H1 (cell line): Measurements from ENCODE around the gene ACYP2. TPM values are rescaled to one million over a fixed set of nuclear protein-coding genes. Genes with fewer than 3 reads are reported as not detected.

ENCODE experiments used
- CTCF ChIA-PET: fragments of 300-600 bp; sonication (Branson Sonifier 250); formaldehyde crosslinking; loops from one replicate; lab custom pipeline; 2021; ENCODE audit not compliant: partially characterized antibody; lab: Charles Lee
- POLR2A ChIA-PET: fragments of 300-600 bp; sonication (Branson Sonifier 250); formaldehyde crosslinking; loops from one replicate; lab custom pipeline; 2021; ENCODE audit warnings: inconsistent platforms; ENCODE audit not compliant: partially characterized antibody; lab: Charles Lee
- DNase-seq, 2 experiments: peaks; one replicate each; pipeline versions ENCODE4 v3.0.0 to v3.0.0-alpha.2; 2010 to 2022; ENCODE audit warnings: low spot score in 2 of 2, low read depth in 1 of 2, mixed read lengths in 1 of 2
- FAIRE-seq: peaks from 2 replicates; lab custom pipeline; 2011; peaks lifted over from hg19 to GRCh38; lab: Jason Lieb, UNC
- H2AFZ ChIP-seq: 2 replicates; pipeline ENCODE4 v1.8.1; 2012; ENCODE audit warnings: low read length, inconsistent platforms
- H2AK5ac ChIP-seq: 2 replicates; pipeline ENCODE4 v1.6.1; 2013; ENCODE audit warnings: low read depth, low read length
- H2BK120ac ChIP-seq: replicated peaks from 2 replicates; pipeline ENCODE3; 2013; ENCODE audit warnings: low read depth, low read length, inconsistent platforms
- H2BK12ac ChIP-seq: 2 replicates; pipeline ENCODE4 v1.6.1; 2013; ENCODE audit warnings: low read depth, low read length
- H2BK15ac ChIP-seq: 2 replicates; pipeline ENCODE4 v1.6.1; 2013; ENCODE audit warnings: low read length
- H2BK20ac ChIP-seq: 2 replicates; pipeline ENCODE4 v1.6.1; 2013; ENCODE audit warnings: low read length
- H2BK5ac ChIP-seq: 2 replicates; pipeline ENCODE4 v1.6.1; 2013; ENCODE audit warnings: low read depth, low read length
- H3K14ac ChIP-seq: 2 replicates; pipeline ENCODE4 v1.6.1; 2013; ENCODE audit warnings: inconsistent platforms; ENCODE audit not compliant: insufficient read length
- H3K18ac ChIP-seq: 2 replicates; pipeline ENCODE4 v1.6.1; 2013; ENCODE audit warnings: low read length; ENCODE audit errors: extremely low read depth
- H3K23ac ChIP-seq: 2 replicates; pipeline ENCODE4 v1.6.1; 2013; ENCODE audit warnings: inconsistent platforms; ENCODE audit not compliant: insufficient read length
- H3K23me2 ChIP-seq: 2 replicates; pipeline ENCODE4 v1.6.1; 2013; ENCODE audit warnings: low read depth, low read length
- H3K27ac ChIP-seq: 2 replicates; pipeline ENCODE4 v1.6.1; 2011; ENCODE audit warnings: low read depth, low read length, inconsistent platforms
- H3K27me3 ChIP-seq, 4 experiments: replicated peaks in 1 of 4; 1 replicate in 1 of 4; 2 replicates in 3 of 4; pipeline versions ENCODE4 v1.6.1 to v1.8.1; 2011 to 2013; ENCODE audit warnings: low read length in 3 of 4, mild to moderate bottlenecking in 3 of 4, inconsistent platforms in 2 of 4, mixed read lengths in 2 of 4, moderate library complexity in 1 of 4; ENCODE audit not compliant: control insufficient read depth in 3 of 4, insufficient read depth in 3 of 4; ENCODE audit errors: extremely low read depth in 1 of 4
- H3K36me3 ChIP-seq, 4 experiments: 2 replicates each; pipeline versions ENCODE4 v1.6.1 to v1.8.1; 2011 to 2013; ENCODE audit warnings: mild to moderate bottlenecking in 4 of 4, low read length in 3 of 4, moderate library complexity in 2 of 4, control low read depth in 1 of 4, inconsistent platforms in 1 of 4; ENCODE audit not compliant: insufficient read depth in 4 of 4, control insufficient read depth in 2 of 4
- H3K4ac ChIP-seq: replicated peaks from 2 replicates; pipeline ENCODE3; 2013; ENCODE audit warnings: low read length, low read depth, mixed read lengths, inconsistent platforms; ENCODE audit not compliant: insufficient read length
- H3K4me1 ChIP-seq, 4 experiments: replicated peaks in 1 of 4; 1 replicate in 1 of 4; 2 replicates in 3 of 4; pipeline versions ENCODE4 v1.6.1 to v1.8.1; 2011 to 2013; ENCODE audit warnings: low read length in 3 of 4, inconsistent platforms in 2 of 4, mixed read lengths in 1 of 4; ENCODE audit not compliant: insufficient read depth in 4 of 4, control insufficient read depth in 3 of 4
- H3K4me2 ChIP-seq, 2 experiments: 2 replicates each; pipeline versions ENCODE4 v1.6.1 to v1.8.1; 2011 to 2013; ENCODE audit warnings: low read depth in 2 of 2, low read length in 2 of 2, control low read depth in 1 of 2, inconsistent platforms in 1 of 2, mild to moderate bottlenecking in 1 of 2; ENCODE audit not compliant: insufficient read depth in 1 of 2
- H3K4me3 ChIP-seq, 4 experiments: fragments of 200-600, 300-600 bp in 1 of 4; sonication (generic), shearing (Covaris generic), sonication (Bioruptor Twin) in 1 of 4; 2 replicates each; pipeline versions ENCODE4 v1.5.1 to v1.8.1; 2011 to 2016; ENCODE audit warnings: low read length in 4 of 4, low read depth in 3 of 4, control low read depth in 2 of 4, inconsistent platforms in 2 of 4, mild to moderate bottlenecking in 2 of 4, mixed read lengths in 1 of 4, moderate library complexity in 1 of 4; ENCODE audit not compliant: insufficient read depth in 2 of 4; ENCODE audit errors: extremely low read depth in 1 of 4
- H3K56ac ChIP-seq: replicated peaks from 2 replicates; pipeline ENCODE3; 2013; ENCODE audit warnings: low read depth, mild to moderate bottlenecking, mixed read lengths, low read length, inconsistent platforms; ENCODE audit not compliant: insufficient read length
- H3K79me1 ChIP-seq: 2 replicates; pipeline ENCODE4 v1.6.1; 2013; ENCODE audit warnings: low read depth, low read length, control low read depth
- H3K79me2 ChIP-seq, 2 experiments: 2 replicates each; pipeline versions ENCODE4 v1.6.1 to v1.8.1; 2012 to 2013; ENCODE audit warnings: low read length in 2 of 2, mild to moderate bottlenecking in 2 of 2, inconsistent platforms in 1 of 2; ENCODE audit not compliant: insufficient read depth in 2 of 2, control insufficient read depth in 1 of 2
- H3K9ac ChIP-seq, 4 experiments: replicated peaks in 1 of 4; 1 replicate in 1 of 4; 2 replicates in 3 of 4; pipeline versions ENCODE4 v1.6.1 to v1.8.1; 2011 to 2013; ENCODE audit warnings: low read depth in 3 of 4, low read length in 3 of 4, control low read depth in 2 of 4, mild to moderate bottlenecking in 2 of 4, moderate library complexity in 2 of 4, inconsistent platforms in 1 of 4; ENCODE audit errors: extremely low read depth in 1 of 4
- H3K9me3 ChIP-seq, 2 experiments: 2 replicates each; pipeline versions ENCODE4 v1.6.1 to v1.8.1; 2012 to 2013; ENCODE audit warnings: mild to moderate bottlenecking in 2 of 2, moderate library complexity in 2 of 2, control low read depth in 1 of 2, inconsistent platforms in 1 of 2, low read depth in 1 of 2, low read length in 1 of 2, mixed read lengths in 1 of 2; ENCODE audit not compliant: insufficient read depth in 2 of 2
- H4K20me1 ChIP-seq, 2 experiments: replicated peaks in 1 of 2; 2 replicates each; pipeline versions ENCODE3 to v1.8.1; 2011 to 2013; ENCODE audit warnings: inconsistent platforms in 2 of 2, low read length in 2 of 2, mild to moderate bottlenecking in 1 of 2; ENCODE audit not compliant: insufficient read depth in 2 of 2, control insufficient read depth in 1 of 2
- H4K5ac ChIP-seq: 2 replicates; pipeline ENCODE4 v1.6.1; 2013; ENCODE audit warnings: low read length, low read depth, mixed read lengths, inconsistent platforms; ENCODE audit not compliant: insufficient read length
- H4K8ac ChIP-seq: 2 replicates; pipeline ENCODE4 v1.8.0; 2013; ENCODE audit warnings: mild to moderate bottlenecking, moderate library complexity, low read length, inconsistent platforms; ENCODE audit not compliant: insufficient read depth; ENCODE audit errors: extremely low read depth
- H4K91ac ChIP-seq: replicated peaks from 2 replicates; pipeline ENCODE3; 2013; ENCODE audit warnings: low read length, mixed read lengths, inconsistent platforms; ENCODE audit not compliant: insufficient read length
- ASH2L ChIP-seq: fragments of 200-600, 300-600 bp; sonication (generic); IDR thresholded peaks from one replicate; pipeline ENCODE4 v1.7.1; 2017; ENCODE audit warnings: low read length
- GTF2F1 ChIP-seq: IDR thresholded peaks from 2 replicates; pipeline ENCODE4 v1.6.1; 2012; ENCODE audit warnings: low read depth, low read length, improper control_type of control experiment, borderline replicate concordance
- HDAC2 ChIP-seq, 2 experiments: fragments of 300-600 bp in 1 of 2; sonication (generic) in 1 of 2; IDR thresholded peaks; 2 replicates each; pipeline ENCODE4 v1.6.1; 2011 to 2012; ENCODE audit warnings: low read depth in 2 of 2, low read length in 2 of 2, mild to moderate bottlenecking in 2 of 2, moderate library complexity in 2 of 2, borderline replicate concordance in 1 of 2, inconsistent platforms in 1 of 2
- KDM5A ChIP-seq: fragments of 200-600 bp; IDR thresholded peaks from 2 replicates; pipeline ENCODE4 v1.7.1; 2012; ENCODE audit warnings: mild to moderate bottlenecking, low read length, inconsistent platforms, mixed read lengths
- MAFK ChIP-seq: IDR thresholded peaks from 2 replicates; pipeline ENCODE4 v1.6.1; 2012; ENCODE audit warnings: low read depth, mild to moderate bottlenecking, improper control_type of control experiment, low read length
- MAX ChIP-seq: IDR thresholded peaks from 2 replicates; pipeline ENCODE4 v1.6.1; 2012; ENCODE audit warnings: inconsistent platforms
- NRF1 ChIP-seq: IDR thresholded peaks from 2 replicates; pipeline ENCODE4 v1.6.1; 2011; ENCODE audit warnings: mild to moderate bottlenecking, low read depth, low read length, improper control_type of control experiment
- POLR2A ChIP-seq, 2 experiments: IDR thresholded peaks; 1 replicate in 1 of 2; 2 replicates in 1 of 2; pipeline ENCODE4 v1.6.1; 2011; ENCODE audit warnings: low read depth in 2 of 2, low read length in 2 of 2, mild to moderate bottlenecking in 2 of 2; ENCODE audit errors: control extremely low read depth in 1 of 2
- POU5F1 ChIP-seq: IDR thresholded peaks from 2 replicates; pipeline ENCODE4 v1.6.1; 2011; ENCODE audit warnings: low read depth, mild to moderate bottlenecking, low read length, moderate library complexity
- RXRA ChIP-seq: IDR thresholded peaks from 2 replicates; pipeline ENCODE4 v1.6.1; 2011; ENCODE audit warnings: low read depth, mild to moderate bottlenecking, low read length, moderate library complexity; ENCODE audit not compliant: insufficient read depth
- SIN3A ChIP-seq, 2 experiments: IDR thresholded peaks in 1 of 2; conservative IDR thresholded peaks in 1 of 2; 2 replicates each; pipeline ENCODE4 v1.6.1; 2011 to 2012; ENCODE audit warnings: low read length in 2 of 2, improper control_type of control experiment in 1 of 2, low read depth in 1 of 2, mild to moderate bottlenecking in 1 of 2
- WGBS, 2 experiments: shearing (Covaris generic) in 1 of 2; methylation state at CpG; one replicate each; pipeline versions ENCODE4 v1.1.6 to v1.1.7; 2013 to 2015; ENCODE audit warnings: low lambda C conversion rate in 2 of 2, mixed read lengths in 2 of 2, inconsistent platforms in 1 of 2, low coverage in 1 of 2, missing lambda C conversion rate in 1 of 2; ENCODE audit not compliant: insufficient replicate concordance in 2 of 2, insufficient coverage in 1 of 2, insufficient read length in 1 of 2; ENCODE audit errors: extremely low coverage in 1 of 2, missing lambda C conversion rate in 1 of 2; 5-methylcytosine and 5-hydroxymethylcytosine counted together
- polyA plus RNA-seq, 7 experiments: library from polyadenylated mRNA; depleted of rRNA in 3 of 7; stranded (reverse) in 5 of 7; unstranded in 2 of 7; fragments of >200 nt in 5 of 7; fragments of 200-250 nt in 2 of 7; gene quantifications; 1 replicate in 5 of 7; 2 replicates in 1 of 7; 4 replicates in 1 of 7; pipeline versions ENCODE4 v1.2.1 to v1.2.3, GENCODE V29; 2011 to 2013; ENCODE audit warnings: missing spikeins in 2 of 7, mixed read lengths in 2 of 7
- total RNA-seq: library from RNA; stranded (reverse); fragmentation: NEBNext Ultra II Directional; extraction: Animal tissue kit (Norgen Biotek cat#: 25700); gene quantifications from 2 replicates; pipeline ENCODE4 v1.2.1, GENCODE V29; 2021
- TF ChIP-seq, protein P1 (sequence below): IDR thresholded peaks from 2 replicates; pipeline ENCODE4 v1.6.1; 2012; ENCODE audit warnings: low read length, inconsistent platforms

The ACYP2 gene
- total and polyA plus RNA-seq, 2 of the 8 experiments (the other 6 are each of a cell fraction or from before 2014, with no cell fraction given), result 3.4 to 4.4 TPM

DNA sequence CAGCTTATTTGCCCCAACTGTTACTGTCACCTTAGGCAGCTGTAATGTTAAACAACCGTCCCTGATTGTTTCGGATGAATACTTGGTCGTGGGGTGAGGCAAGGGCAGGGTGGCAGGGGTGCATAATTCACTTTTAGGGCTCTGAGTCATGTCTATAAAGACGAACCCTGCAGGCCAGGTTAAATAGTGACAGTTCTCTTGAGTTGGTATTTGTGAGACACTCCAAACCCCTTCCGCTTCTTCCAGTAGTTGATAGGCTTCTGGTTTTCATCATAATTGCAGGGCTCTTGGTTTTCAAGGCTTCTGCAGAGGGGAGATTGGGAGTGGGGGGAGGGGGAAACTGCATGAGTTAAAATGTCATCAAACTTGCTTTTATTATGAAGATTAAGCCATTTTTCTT, 237.8 kb downstream of the ACYP2 start:
- Histone ChIP-seq H4K5ac (no peak overlapping the region), H3K23ac (no peak overlapping the region), H3K27ac (no peak overlapping the region), H3K14ac (no peak overlapping the region), H3K79me1 (no peaks in the 10 kb centered on the region), H3K9me3 (no peaks in the 10 kb centered on the region), H3K4me3 (no peak overlapping the region), H2AFZ (no peak overlapping the region), H2BK15ac (no peak overlapping the region), H2AK5ac (no peak overlapping the region), H3K18ac (no peak overlapping the region), H3K23me2 (no peaks in the 10 kb centered on the region), H3K56ac (no peak overlapping the region), H3K9ac (no peak overlapping the region), H3K4ac (no peak overlapping the region), H4K20me1 (no peaks in the 10 kb centered on the region), H2BK20ac (no peak overlapping the region), H3K36me3 (no peaks in the 10 kb centered on the region), H2BK12ac (no peak overlapping the region), H3K27me3 (no peaks in the 10 kb centered on the region), H2BK5ac (no peak overlapping the region), H4K8ac (no peak overlapping the region), H4K91ac (no peak overlapping the region), H3K4me2 (no peak overlapping the region), H3K4me1 (peaks cover 0 to 6% (median 0%) of the 10 kb centered on the region in 4 experiments; a peak in 1 of 7 replicates), H3K79me2 (no peaks in the 10 kb centered on the region), H2BK120ac (no peak overlapping the region)
- FAIRE-seq, result no peak
- ChIA-PET CTCF (no interaction called here), POLR2A (no interaction called here)
- TF ChIP-seq ASH2L (no peak), GTF2F1 (no peak), RXRA (no peak), SIN3A (conservative IDR thresholded peaks at IDR 0.05 in 1 of 2, IDR thresholded peaks at IDR 0.05 in 1 of 2; ENCODE audit: low read depth in 1 of 2, low read length in 2 of 2) (no peak), MAX (no peak), HDAC2 (IDR thresholded peaks at IDR 0.05; ENCODE audit: borderline replicate concordance in 1 of 2, low read depth in 2 of 2, low read length in 2 of 2) (no peak), KDM5A (no peak), MAFK (no peak), POLR2A (IDR thresholded peaks at IDR 0.05; ENCODE audit: control extremely low read depth in 1 of 2, low read depth in 2 of 2, low read length in 2 of 2) (no peak), NRF1 (no peak), POU5F1 (no peak)
- TF ChIP-seq, protein P1, sequence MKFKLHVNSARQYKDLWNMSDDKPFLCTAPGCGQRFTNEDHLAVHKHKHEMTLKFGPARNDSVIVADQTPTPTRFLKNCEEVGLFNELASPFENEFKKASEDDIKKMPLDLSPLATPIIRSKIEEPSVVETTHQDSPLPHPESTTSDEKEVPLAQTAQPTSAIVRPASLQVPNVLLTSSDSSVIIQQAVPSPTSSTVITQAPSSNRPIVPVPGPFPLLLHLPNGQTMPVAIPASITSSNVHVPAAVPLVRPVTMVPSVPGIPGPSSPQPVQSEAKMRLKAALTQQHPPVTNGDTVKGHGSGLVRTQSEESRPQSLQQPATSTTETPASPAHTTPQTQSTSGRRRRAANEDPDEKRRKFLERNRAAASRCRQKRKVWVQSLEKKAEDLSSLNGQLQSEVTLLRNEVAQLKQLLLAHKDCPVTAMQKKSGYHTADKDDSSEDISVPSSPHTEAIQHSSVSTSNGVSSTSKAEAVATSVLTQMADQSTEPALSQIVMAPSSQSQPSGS, result no peak
- 62% methylated on average over 5 of the region's 5 CpGs; no CpG with 5 or more reads in 1 of the 2 experiments for WGBS, 2 experiments
- DNase-seq, result no peak
